GM18507 (cell line): ENCODE data around the gene CIAO2B.
"Not testable (repeated sequence)": the region's sequence is repeated elsewhere in the genome, so short reads cannot be mapped to it uniquely, and the experiment has no call there.

ENCODE experiments used
- DNase-seq: peaks from one replicate; pipeline ENCODE4 v3.0.0; 2011; ENCODE audit warnings: low read depth; ENCODE audit not compliant: insufficient read length; ENCODE audit errors: extremely low spot score
- FAIRE-seq: peaks from 2 replicates; lab custom pipeline; 2011; peaks lifted over from hg19 to GRCh38; lab: Jason Lieb, UNC

CIAO2B gene

GRCh38 chr16:66958857-66959703, 24.9 kb upstream of the CIAO2B start:
- no peak for DNase-seq
- no peak for FAIRE-seq

- not testable (repeated sequence) for DNase-seq, FAIRE-seq
Observed at GRCh38 chr16:66956154-66956457, 21.9 kb upstream of the CIAO2B start.

- not testable (repeated sequence) for DNase-seq, FAIRE-seq
Observed at GRCh38 chr16:66955363-66956153, 21.4 kb upstream of the CIAO2B start.

DNA sequence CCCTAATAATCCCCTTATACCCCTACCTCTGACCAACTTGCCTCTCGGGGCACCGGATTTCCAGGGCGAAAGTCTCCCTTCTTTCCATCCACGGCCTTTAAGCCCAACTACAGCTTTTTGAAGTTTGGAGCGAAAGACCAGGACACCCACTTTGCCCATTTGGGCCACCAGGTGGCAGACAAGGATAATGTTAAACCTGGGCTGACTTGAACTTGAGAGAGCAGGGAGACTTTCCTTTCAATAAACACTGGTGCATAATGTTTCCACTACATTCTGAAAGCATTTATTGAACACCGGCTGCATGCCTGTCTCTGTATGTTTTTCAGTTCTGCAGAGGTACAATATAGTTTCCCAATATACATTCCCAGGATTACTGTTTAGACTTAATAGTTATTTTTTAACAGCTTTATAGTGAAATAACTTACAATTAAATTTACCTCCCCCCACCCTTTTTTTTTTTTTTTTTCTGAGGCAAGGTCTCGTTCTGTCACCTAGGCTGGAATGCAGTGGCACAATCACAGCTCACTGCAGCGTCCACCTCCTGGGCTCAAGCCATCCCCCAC, 20.0 kb upstream of the CIAO2B start:
- DNase-seq (peak; percentile 49), FAIRE-seq (peak; percentile 76)

- DNase-seq (no peak), FAIRE-seq (no peak)
Observed at GRCh38 chr16:66953462-66954096, 19.4 kb upstream of the CIAO2B start.

GRCh38 chr16:66952430-66953110, 18.4 kb upstream of the CIAO2B start:
- DNase-seq (no peak), FAIRE-seq (no peak)

DNA sequence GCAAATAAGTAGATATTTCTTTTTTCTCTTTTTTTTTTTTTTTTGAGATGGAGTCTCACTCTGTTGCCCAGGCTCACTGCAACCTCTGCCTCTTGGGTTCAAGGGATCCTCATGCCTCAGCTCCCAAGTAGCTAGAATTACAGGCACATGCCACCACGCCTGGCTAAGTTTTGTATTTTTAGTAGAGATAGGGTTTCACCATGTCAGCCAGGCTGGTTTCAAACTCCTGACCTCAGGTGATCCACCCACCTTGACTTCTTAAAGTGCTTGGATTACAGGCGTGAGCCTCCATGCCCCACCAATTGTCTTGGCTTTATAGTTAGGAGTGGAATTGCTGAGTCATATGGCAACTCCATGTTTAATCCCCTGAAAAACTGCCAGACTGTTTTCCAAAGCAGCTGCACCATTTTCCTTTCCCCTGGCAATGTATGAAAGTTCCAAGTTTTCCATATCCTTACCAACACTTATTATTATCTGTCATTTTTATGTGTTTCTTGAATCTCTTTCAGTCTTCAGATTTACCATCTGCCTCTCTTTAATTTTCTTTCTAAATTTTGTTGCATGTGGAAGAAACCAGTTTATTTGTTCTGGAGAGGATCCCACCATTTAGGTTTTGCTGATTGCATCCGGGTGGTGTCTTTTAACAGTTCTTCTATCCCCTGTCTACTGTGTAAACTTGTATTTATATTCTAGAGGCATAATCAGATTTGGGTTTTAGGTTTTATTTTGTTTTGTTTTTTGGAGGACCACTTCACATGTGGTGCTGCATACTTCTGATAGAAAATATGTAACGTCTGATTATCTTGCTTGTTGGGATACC, 17.0 kb upstream of the CIAO2B start:
- FAIRE-seq: no peak
- DNase-seq: no peak

DNA sequence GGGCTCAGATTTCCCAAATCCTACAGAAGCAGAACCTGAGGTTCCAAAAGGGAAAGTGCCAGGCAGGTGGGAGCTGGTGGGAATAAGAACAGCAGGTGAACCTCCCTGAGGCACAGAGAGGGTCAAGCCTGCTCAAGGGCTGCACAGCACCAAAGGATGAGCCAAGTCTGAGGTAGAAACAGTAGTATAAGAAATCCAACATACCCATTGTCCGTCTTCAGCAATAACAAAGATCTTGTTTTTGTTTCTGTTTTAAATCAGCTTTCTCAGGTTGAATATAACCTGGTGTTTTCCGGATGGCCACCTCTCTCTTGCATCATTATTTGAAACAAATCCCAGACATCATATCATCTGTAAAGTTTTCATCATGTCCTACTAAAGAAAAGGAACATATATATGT, 16.2 kb upstream of the CIAO2B start:
- FAIRE-seq: peak; percentile 26
- no peak for DNase-seq

- FAIRE-seq (no peak), DNase-seq (no peak)
Observed at GRCh38 chr16:66949472-66949871, 15.3 kb upstream of the CIAO2B start.

GRCh38 chr16:66948837-66949225, 14.6 kb upstream of the CIAO2B start:
- FAIRE-seq: no peak
- DNase-seq: no peak

DNA sequence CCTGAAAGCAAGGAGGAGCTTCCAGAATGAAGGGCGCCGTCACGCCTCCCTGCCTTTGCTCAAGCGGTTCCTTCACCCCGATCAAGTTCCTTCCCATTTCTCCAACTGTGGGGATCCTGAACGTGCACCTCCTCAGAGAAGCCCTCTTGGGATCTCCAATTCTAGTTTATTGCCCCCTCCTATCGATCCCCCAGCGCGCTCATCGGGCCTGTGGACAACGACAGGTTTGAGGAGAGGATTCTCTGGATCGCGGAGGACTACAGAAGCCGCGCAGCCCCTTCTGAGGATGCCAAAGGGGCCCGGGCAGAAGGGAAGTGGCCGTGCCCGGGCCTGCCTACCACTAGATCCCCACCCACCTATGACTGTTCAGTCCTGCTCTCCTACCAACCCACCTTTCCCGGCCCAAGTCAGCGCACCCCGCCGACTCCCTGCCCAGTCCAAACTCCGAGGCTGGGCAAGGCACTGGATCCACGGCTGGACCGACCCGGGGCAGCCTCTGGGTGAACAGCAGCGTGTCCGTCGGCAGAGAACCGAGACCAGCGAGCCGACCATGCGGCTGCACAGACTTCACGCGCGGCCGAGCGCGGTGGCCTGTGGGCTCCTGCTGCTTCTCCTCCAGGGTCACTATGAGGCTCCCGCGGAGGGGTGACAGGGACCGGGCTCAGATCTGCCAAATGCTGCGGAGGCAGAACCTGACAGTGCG, 14.1 kb upstream of the CIAO2B start:
- FAIRE-seq (no peak), DNase-seq (no peak)

GRCh38 chr16:66947302-66948065, 13.3 kb upstream of the CIAO2B start:
- FAIRE-seq (peak; percentile 97), DNase-seq (peak; percentile 72)

GRCh38 chr16:66946974-66947301, 12.7 kb upstream of the CIAO2B start:
- DNase-seq (no peak), FAIRE-seq (no peak)

DNA sequence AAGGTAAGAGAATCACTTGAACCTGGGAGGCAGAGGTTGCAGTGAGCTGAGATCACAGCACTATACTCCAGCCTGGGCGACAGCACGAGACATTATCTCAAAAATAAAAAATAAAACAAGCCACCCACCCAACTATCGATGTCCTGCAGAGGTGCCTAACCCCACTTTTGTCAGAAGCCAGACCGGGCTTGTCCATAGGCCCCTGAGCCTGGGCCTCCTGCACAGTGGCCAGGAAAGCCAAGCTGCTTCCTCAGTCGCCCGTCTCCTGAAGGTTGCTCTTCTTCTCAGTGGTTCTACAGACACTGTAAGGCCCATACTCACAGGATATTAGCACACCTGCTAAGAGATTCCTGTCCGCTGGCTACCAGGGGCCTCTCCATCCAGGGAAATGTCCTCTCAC, 12.3 kb upstream of the CIAO2B start:
- no peak for FAIRE-seq
- DNase-seq: no peak

GRCh38 chr16:66945939-66946338, 11.7 kb upstream of the CIAO2B start:
- FAIRE-seq: no peak
- DNase-seq: no peak

- FAIRE-seq, DNase-seq: not testable (repeated sequence)
Observed at GRCh38 chr16:66944971-66945370, 10.8 kb upstream of the CIAO2B start.

- DNase-seq: no peak
- FAIRE-seq: no peak
Observed at GRCh38 chr16:66944054-66944441, 9.8 kb upstream of the CIAO2B start.
